OCI-LY7 (cell line): Measurements from ENCODE around the gene MOB3A.

Experiments used
- CTCF ChIP-seq: fragments of 200-600 bp; sonication (generic); conservative IDR thresholded peaks from 2 replicates; pipeline ENCODE4 v1.5.1; 2014; ENCODE audit warnings: mild to moderate bottlenecking, antibody characterized with exemption, low read length, moderate library complexity, mixed read lengths
- EZH2phosphoT487 ChIP-seq: fragments of 200-600 bp; sonication (generic); IDR thresholded peaks from 2 replicates; pipeline ENCODE4 v1.6.1; 2018; ENCODE audit warnings: low read depth, borderline replicate concordance, mild to moderate bottlenecking, mixed run types, antibody characterized with exemption, low read length, moderate library complexity, mixed read lengths

GRCh38 chr19:2050991-2051772 lies 44.9 kb downstream of the MOB3A start, which contains the start of gene MKNK2:
- TF ChIP-seq CTCF (peak; percentile 69), EZH2phosphoT487 (no peak)
